ENCODE measurements around the gene GLT6D1. TPM values are rescaled to one million over a fixed set of nuclear protein-coding genes. Genes with fewer than 3 reads are reported as not detected.

The GLT6D1 gene
- total and polyA plus RNA-seq, 2 donors (not counting 1 experiment from before 2014, with no cell fraction given), result not detected

DNA sequence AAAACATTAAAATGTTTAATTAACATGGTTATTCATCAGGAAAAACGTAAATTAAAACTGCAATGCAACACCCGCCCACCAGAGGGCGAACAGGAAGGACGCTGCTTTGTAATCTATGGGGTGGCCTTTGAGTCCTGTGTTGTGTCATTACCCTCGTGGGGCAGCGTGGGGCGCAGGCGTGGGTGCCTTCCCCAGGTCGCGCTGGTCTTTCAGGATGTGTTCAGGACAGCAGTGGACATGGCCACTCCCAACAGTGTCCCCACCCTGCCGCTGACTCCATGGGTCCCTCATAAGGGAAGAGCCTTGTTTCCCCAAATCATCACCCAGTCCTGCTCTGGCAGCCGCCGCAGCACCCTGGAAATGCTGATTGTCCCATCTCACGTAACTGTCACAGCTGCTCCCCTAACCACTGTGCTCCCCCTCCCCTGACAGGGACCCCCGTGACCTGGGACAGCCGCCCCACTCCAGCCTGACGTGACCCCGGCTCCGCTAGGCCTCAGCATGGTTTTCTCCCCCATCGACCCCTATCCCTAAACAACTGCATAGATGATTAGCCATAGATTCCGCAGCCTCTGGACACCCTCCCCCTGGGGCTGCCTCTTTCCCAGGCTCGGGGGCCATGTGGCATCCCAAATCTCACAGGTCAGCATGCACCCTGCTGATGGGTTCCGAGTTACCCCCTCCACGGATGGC, 36.4 kb downstream of the GLT6D1 start:
- H3K9me3 Mint-ChIP-seq (ENCODE audit: insufficient read depth), result no peaks in the 10 kb centered on the region
- POLR2A ChIA-PET, result no interaction called here
- no peak overlapping the region for H3K27ac Mint-ChIP-seq
- H3K27me3 Mint-ChIP-seq, result peaks cover 16% of the 10 kb centered on the region
- TF ChIP-seq EZH2 (IDR thresholded peaks at IDR 0.05; ENCODE audit: borderline replicate concordance, insufficient read depth, low read depth, low read length, poor library complexity, severe bottlenecking), result no peak
- TF ChIP-seq, protein P1, sequence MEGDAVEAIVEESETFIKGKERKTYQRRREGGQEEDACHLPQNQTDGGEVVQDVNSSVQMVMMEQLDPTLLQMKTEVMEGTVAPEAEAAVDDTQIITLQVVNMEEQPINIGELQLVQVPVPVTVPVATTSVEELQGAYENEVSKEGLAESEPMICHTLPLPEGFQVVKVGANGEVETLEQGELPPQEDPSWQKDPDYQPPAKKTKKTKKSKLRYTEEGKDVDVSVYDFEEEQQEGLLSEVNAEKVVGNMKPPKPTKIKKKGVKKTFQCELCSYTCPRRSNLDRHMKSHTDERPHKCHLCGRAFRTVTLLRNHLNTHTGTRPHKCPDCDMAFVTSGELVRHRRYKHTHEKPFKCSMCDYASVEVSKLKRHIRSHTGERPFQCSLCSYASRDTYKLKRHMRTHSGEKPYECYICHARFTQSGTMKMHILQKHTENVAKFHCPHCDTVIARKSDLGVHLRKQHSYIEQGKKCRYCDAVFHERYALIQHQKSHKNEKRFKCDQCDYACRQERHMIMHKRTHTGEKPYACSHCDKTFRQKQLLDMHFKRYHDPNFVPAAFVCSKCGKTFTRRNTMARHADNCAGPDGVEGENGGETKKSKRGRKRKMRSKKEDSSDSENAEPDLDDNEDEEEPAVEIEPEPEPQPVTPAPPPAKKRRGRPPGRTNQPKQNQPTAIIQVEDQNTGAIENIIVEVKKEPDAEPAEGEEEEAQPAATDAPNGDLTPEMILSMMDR (IDR thresholded peaks at IDR 0.05), result peak; percentile 90
- H3K79me2 ChIP-seq (ENCODE audit: control insufficient read depth, insufficient read depth, low read length), result no peaks in the 10 kb centered on the region
- WGBS (ENCODE audit: insufficient coverage), result 51% methylated on average over 23 of the region's 24 CpGs
- H2AFZ ChIP-seq (ENCODE audit: insufficient read depth, low read depth, low read length, poor library complexity, severe bottlenecking), result no peak overlapping the region
- CTCF ChIA-PET, result interaction anchor here (0.7 to 1.1 kb wide), 4 partner anchors 20 to 55 kb away, joined by 3 read pairs; no protein-coding TSS in a partner anchor
- H3K27me3 ChIP-seq (replicated peaks in 1 of 4; ENCODE audit: control extremely low read depth in 1 of 4, control insufficient read depth in 3 of 4, insufficient read depth in 4 of 4, low read length in 3 of 4), result peaks cover 0 to 6% (median 0%) of the 10 kb centered on the region in 4 experiments
- no peak overlapping the region for H3K9ac ChIP-seq (ENCODE audit: low read length)
- no peak overlapping the region for H3K27ac ChIP-seq (ENCODE audit: low read length in 2 of 2)
- no peaks in the 10 kb centered on the region for H3K4me1 ChIP-seq (ENCODE audit: control insufficient read depth in 2 of 2, insufficient read depth in 2 of 2, low read length in 2 of 2)
- DNase-seq (peak; percentile 63), ATAC-seq (ENCODE audit: low read depth) (no peak)
- intact Hi-C loops (cut with micrococcal nuclease), result no loop called here
- H3K36me3 ChIP-seq (replicated peaks in 1 of 2; ENCODE audit: control extremely low read depth in 1 of 2, control insufficient read depth in 1 of 2, extremely low read depth in 1 of 2, insufficient read depth in 2 of 2, low read length in 1 of 2), result no peaks in the 10 kb centered on the region
- H3K4me3 ChIP-seq (ENCODE audit: control extremely low read depth in 1 of 5, extremely low read depth in 1 of 5, insufficient read depth in 1 of 5, low read depth in 2 of 5, low read length in 4 of 5), result no peak overlapping the region
- no peak overlapping the region for H3K4me3 Mint-ChIP-seq
- peaks cover 0 to 3% (median 0%) of the 10 kb centered on the region in 3 donors for H3K9me3 ChIP-seq (ENCODE audit: control extremely low read depth in 1 of 3, control insufficient read depth in 2 of 3, insufficient read depth in 1 of 3, low read length in 2 of 3)
- H3K4me1 Mint-ChIP-seq, result no peaks in the 10 kb centered on the region
- H4K20me1 ChIP-seq (ENCODE audit: control insufficient read depth, insufficient read depth, low read length, poor library complexity, severe bottlenecking), result no peaks in the 10 kb centered on the region
- H3K4me2 ChIP-seq (replicated peaks; ENCODE audit: low read depth, low read length, poor library complexity, severe bottlenecking), result no peak overlapping the region

DNA sequence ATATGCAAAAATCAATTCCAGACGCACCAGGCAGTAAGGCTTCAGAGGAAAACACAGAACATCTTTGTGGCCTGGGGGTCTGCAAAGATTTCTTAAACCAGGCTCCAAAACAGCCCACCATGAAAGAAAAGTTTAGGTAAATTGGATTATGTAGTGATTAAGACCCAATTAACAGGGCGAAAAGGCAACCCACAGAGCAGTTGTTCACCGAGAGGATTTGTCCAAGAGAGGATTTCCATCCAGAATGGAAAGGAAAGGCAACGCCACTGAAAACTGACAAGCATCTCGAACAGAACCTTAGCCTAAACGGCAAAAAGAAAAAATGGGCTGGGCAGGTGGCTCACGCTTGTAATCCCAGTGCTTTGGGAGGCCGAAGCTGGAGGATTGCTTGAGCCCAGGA, 37.4 kb downstream of the GLT6D1 start:
- Histone ChIP-seq H3K27me3 (replicated peaks in 1 of 4; ENCODE audit: control extremely low read depth in 1 of 4, control insufficient read depth in 3 of 4, insufficient read depth in 4 of 4, low read length in 3 of 4) (peaks cover 0 to 6% (median 0%) of the 10 kb centered on the region in 4 experiments), H3K4me1 (ENCODE audit: control insufficient read depth in 2 of 2, insufficient read depth in 2 of 2, low read length in 2 of 2) (no peaks in the 10 kb centered on the region), H3K9ac (ENCODE audit: low read length) (no peak overlapping the region), H3K4me2 (replicated peaks; ENCODE audit: low read depth, low read length, poor library complexity, severe bottlenecking) (no peak overlapping the region), H3K79me2 (ENCODE audit: control insufficient read depth, insufficient read depth, low read length) (no peaks in the 10 kb centered on the region), H3K36me3 (replicated peaks in 1 of 2; ENCODE audit: control extremely low read depth in 1 of 2, control insufficient read depth in 1 of 2, extremely low read depth in 1 of 2, insufficient read depth in 2 of 2, low read length in 1 of 2) (no peaks in the 10 kb centered on the region), H2AFZ (ENCODE audit: insufficient read depth, low read depth, low read length, poor library complexity, severe bottlenecking) (no peak overlapping the region), H3K27ac (ENCODE audit: low read length in 2 of 2) (no peak overlapping the region), H3K9me3 (ENCODE audit: control extremely low read depth in 1 of 3, control insufficient read depth in 2 of 3, insufficient read depth in 1 of 3, low read length in 2 of 3) (no peaks in the 10 kb centered on the region), H3K4me3 (ENCODE audit: control extremely low read depth in 1 of 5, extremely low read depth in 1 of 5, insufficient read depth in 1 of 5, low read depth in 2 of 5, low read length in 4 of 5) (no peak overlapping the region), H4K20me1 (ENCODE audit: control insufficient read depth, insufficient read depth, low read length, poor library complexity, severe bottlenecking) (no peaks in the 10 kb centered on the region)
- intact Hi-C loops (cut with micrococcal nuclease), result no loop called here
- POLR2A ChIA-PET, result no interaction called here
- CTCF ChIA-PET, result interaction anchor here (1.0 kb wide), 1 partner anchor 38 kb away, joined by 3 read pairs; no protein-coding TSS in a partner anchor
- Mint-ChIP-seq H3K27me3 (peaks cover 20% of the 10 kb centered on the region), H3K4me1 (no peaks in the 10 kb centered on the region), H3K4me3 (no peak overlapping the region), H3K27ac (no peak overlapping the region), H3K9me3 (ENCODE audit: insufficient read depth) (no peaks in the 10 kb centered on the region)
- TF ChIP-seq EZH2 (IDR thresholded peaks at IDR 0.05; ENCODE audit: borderline replicate concordance, insufficient read depth, low read depth, low read length, poor library complexity, severe bottlenecking), result no peak
- TF ChIP-seq, protein P1 (IDR thresholded peaks at IDR 0.05), result no peak
- ATAC-seq (ENCODE audit: low read depth), result no peak
- WGBS (ENCODE audit: insufficient coverage), result 83% methylated on average over 7 of the region's 8 CpGs
- no peak for DNase-seq
